Measurements from ENCODE around the gene MAGI3.
"Not testable (repeated sequence)": the region's sequence is repeated elsewhere in the genome, so short reads cannot be mapped to it uniquely, and the experiment has no call there.

The MAGI3 gene

GRCh38 chr1:113714606-113715269 lies 324.4 kb downstream of the MAGI3 start:
- no peak for DNase-seq

- DNase-seq: not testable (repeated sequence)
Observed at GRCh38 chr1:113717506-113717905, 327.2 kb downstream of the MAGI3 start.

- DNase-seq: not testable (repeated sequence)
Observed at GRCh38 chr1:113718621-113719020, 328.3 kb downstream of the MAGI3 start.

GRCh38 chr1:113721010-113721409 lies 330.7 kb downstream of the MAGI3 start:
- no peak for DNase-seq

GRCh38 chr1:113732802-113733201 lies 342.5 kb downstream of the MAGI3 start:
- DNase-seq: no peak

DNA sequence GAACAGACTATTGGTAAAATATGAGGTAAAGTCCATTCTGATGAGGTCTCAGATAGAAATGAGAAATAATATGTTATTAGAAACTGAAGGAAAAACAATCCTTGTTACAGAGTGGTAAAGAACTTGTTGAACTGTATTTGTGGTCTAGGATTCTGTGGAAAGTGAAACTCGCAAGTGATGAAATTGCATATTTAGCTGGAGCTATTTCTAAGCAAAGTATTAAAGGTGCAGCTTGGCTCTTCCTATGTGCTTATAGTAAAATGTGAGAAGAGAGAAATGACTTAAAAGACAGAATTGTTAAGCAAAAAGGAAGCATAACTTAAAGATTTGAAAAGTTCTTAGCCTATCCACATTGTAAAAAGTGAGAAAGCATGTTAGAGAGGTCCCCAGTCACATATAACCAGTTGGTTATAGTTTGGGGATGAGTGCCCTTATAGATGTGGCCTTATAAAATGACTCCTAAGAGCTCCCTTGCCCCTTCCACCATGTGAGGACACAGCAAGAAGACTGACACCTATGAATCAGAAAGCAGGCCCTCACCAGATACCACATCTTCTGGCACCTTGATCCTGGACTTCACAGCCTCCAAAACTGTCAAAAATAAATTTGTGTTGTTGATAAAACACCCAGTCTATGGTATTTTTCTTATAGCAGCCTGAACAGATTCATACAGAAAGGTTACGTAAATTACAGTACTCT lies 344.2 kb downstream of the MAGI3 start:
- DNase-seq: no peak

Measured in CD4-positive, alpha-beta T cell treated with Interleukin-4 for 4 hours (primary cell).